HepG2 (cell line): Measurements from ENCODE around the gene RPL3. TPM values are rescaled to one million over a fixed set of nuclear protein-coding genes. Genes with fewer than 3 reads are reported as not detected.
A peak's percentile ranks its signal among the peaks of the same experiment; 100 is the strongest.

Experiments used
- ATF3 ChIP-seq: sonication (generic); formaldehyde crosslinking; IDR thresholded peaks from 2 replicates; pipeline ENCODE4 v1.4.0; 2020; ENCODE audit warnings: missing genetic modification reagents
- BCL6 ChIP-seq: IDR thresholded peaks from 2 replicates; pipeline ENCODE4 v1.6.1; 2016; ENCODE audit warnings: missing genetic modification reagents, missing compliant biosample characterization
- CEBPG ChIP-seq: IDR thresholded peaks from 2 replicates; pipeline ENCODE4 v1.6.1; 2016
- GATAD2A ChIP-seq: IDR thresholded peaks from 2 replicates; pipeline ENCODE4 v1.6.1; 2016
- HMG20A ChIP-seq: IDR thresholded peaks from 2 replicates; pipeline ENCODE4 v1.6.1; 2016; ENCODE audit warnings: borderline replicate concordance
- LCORL ChIP-seq, 2 experiments: fragments of 450-650 bp in 1 of 2; sonication (generic) in 1 of 2; formaldehyde crosslinking in 1 of 2; IDR thresholded peaks; 2 replicates each; pipeline versions ENCODE4 v1.5.0 to v1.6.1; 2017 to 2020; ENCODE audit warnings: antibody characterized with exemption in 1 of 2, missing genetic modification reagents in 1 of 2
- MXD1 ChIP-seq: sonication (generic); formaldehyde crosslinking; IDR thresholded peaks from 2 replicates; pipeline ENCODE4 v1.4.0; 2020; ENCODE audit warnings: mild to moderate bottlenecking, missing genetic modification reagents
- MYNN ChIP-seq: sonication (generic); formaldehyde crosslinking; IDR thresholded peaks from 2 replicates; pipeline ENCODE4 v1.4.0; 2020; ENCODE audit warnings: mild to moderate bottlenecking, low read depth, missing genetic modification reagents
- RXRB ChIP-seq: IDR thresholded peaks from 2 replicates; pipeline ENCODE4 v1.6.1; 2016; ENCODE audit warnings: borderline replicate concordance, missing genetic modification reagents, missing compliant biosample characterization
- THRA ChIP-seq: sonication (generic); formaldehyde crosslinking; IDR thresholded peaks from 2 replicates; pipeline ENCODE4 v1.4.0; 2020; ENCODE audit warnings: missing genetic modification reagents, borderline replicate concordance
- ZBTB1 ChIP-seq: sonication (generic); formaldehyde crosslinking; IDR thresholded peaks from 2 replicates; pipeline ENCODE4 v1.4.0; 2020; ENCODE audit warnings: missing genetic modification reagents, borderline replicate concordance
- ZFX ChIP-seq: sonication (generic); formaldehyde crosslinking; IDR thresholded peaks from 2 replicates; pipeline ENCODE4 v1.4.0; 2020; ENCODE audit warnings: mild to moderate bottlenecking, low read depth, missing genetic modification reagents, moderate library complexity
- ZFY ChIP-seq: sonication (generic); formaldehyde crosslinking; IDR thresholded peaks from 2 replicates; pipeline ENCODE4 v1.4.0; 2020; ENCODE audit warnings: missing genetic modification reagents
- ZNF274 ChIP-seq: sonication (generic); formaldehyde crosslinking; IDR thresholded peaks from 2 replicates; pipeline ENCODE4 v1.5.1; 2020; ENCODE audit warnings: mild to moderate bottlenecking, missing genetic modification reagents
- ZNF333 ChIP-seq: sonication (generic); formaldehyde crosslinking; IDR thresholded peaks from 2 replicates; pipeline ENCODE4 v1.4.0; 2020; ENCODE audit warnings: mild to moderate bottlenecking, missing genetic modification reagents, borderline replicate concordance
- ZNF350 ChIP-seq: sonication (generic); formaldehyde crosslinking; IDR thresholded peaks from 2 replicates; pipeline ENCODE4 v1.4.0; 2020; ENCODE audit warnings: mild to moderate bottlenecking, low read depth, missing genetic modification reagents, borderline replicate concordance
- ZNF563 ChIP-seq: sonication (generic); formaldehyde crosslinking; IDR thresholded peaks from 2 replicates; pipeline ENCODE4 v1.8.0; 2022; ENCODE audit warnings: mild to moderate bottlenecking, moderate library complexity, missing genetic modification reagents
- ZNF597 ChIP-seq: sonication (generic); formaldehyde crosslinking; IDR thresholded peaks from 2 replicates; pipeline ENCODE4 v1.5.0; 2020; ENCODE audit warnings: missing genetic modification reagents
- ZNF674 ChIP-seq: sonication (generic); formaldehyde crosslinking; IDR thresholded peaks from 2 replicates; pipeline ENCODE4 v1.5.0; 2020; ENCODE audit warnings: low read depth, mild to moderate bottlenecking, missing genetic modification reagents
- polyA plus RNA-seq, 8 experiments: library from polyadenylated mRNA; depleted of rRNA in 3 of 8; stranded (reverse) in 7 of 8; unstranded in 1 of 8; fragments of >200 nt; fragmentation: Illumina TruSeq in 4 of 8; extraction: Trizol in 4 of 8; gene quantifications; 2 replicates each; pipeline versions ENCODE4 v1.2.1 to v1.2.3, GENCODE V29; 2011 to 2016; ENCODE audit warnings: low read depth in 4 of 8, missing spikeins in 1 of 8, mixed read lengths in 1 of 8; ENCODE audit not compliant: insufficient read depth in 1 of 8
- total RNA-seq, 5 experiments: library from RNA; depleted of rRNA; stranded (reverse); fragments of >200 nt; fragmentation: Illumina TruSeq; extraction: Trizol; gene quantifications; 2 replicates each; pipeline ENCODE4 v1.2.3, GENCODE V29; 2016; ENCODE audit warnings: low read depth in 1 of 5

Gene RPL3
- total and polyA plus RNA-seq, 2 of the 13 experiments (the other 11 are each of a cell fraction or from before 2014, with no cell fraction given), result 1,051 to 3,279 TPM

GRCh38 chr22:39290724-39291161 lies 28.7 kb downstream of the RPL3 start (continued):
- TF ChIP-seq THRA (CRISPR knock-in tag), result peak; percentile 75; the same call in 1 of the 2 replicates
- 0 out of 2 replicates have a peak, but pooled peaks have one; percentile 25 for TF ChIP-seq GATAD2A (CRISPR knock-in tag)
- peak; percentile 61 for TF ChIP-seq BCL6 (CRISPR knock-in tag)
- peak; percentile 78 for TF ChIP-seq RXRB (CRISPR knock-in tag)
- peak; percentile 48; the same call in 1 of the 2 replicates for TF ChIP-seq ZNF274 (CRISPR knock-in tag)
- peak; percentile 31; the same call in 1 of the 2 replicates for TF ChIP-seq ATF3 (CRISPR knock-in tag)
- TF ChIP-seq ZFX, result peak; percentile 84
- TF ChIP-seq LCORL (IDR thresholded peaks at IDR 0.05), result no peak
- TF ChIP-seq LCORL (CRISPR knock-in tag; IDR thresholded peaks at IDR 0.05), result peak; percentile 91
- TF ChIP-seq ZBTB1 (CRISPR knock-in tag), result no peak
- peak; percentile 62 for TF ChIP-seq ZFY (CRISPR knock-in tag)
- TF ChIP-seq ZNF563, result 0 out of 2 replicates have a peak, but pooled peaks have one; percentile 56
- no peak for TF ChIP-seq ZNF597 (CRISPR knock-in tag)
- TF ChIP-seq HMG20A (CRISPR knock-in tag), result peak; percentile 46; the same call in 1 of the 2 replicates
- TF ChIP-seq MXD1, result peak; percentile 60; the same call in 1 of the 2 replicates
- TF ChIP-seq ZNF333 (CRISPR knock-in tag), result 0 out of 2 replicates have a peak, but pooled peaks have one; percentile 12
- no peak for TF ChIP-seq ZNF674 (CRISPR knock-in tag)
- TF ChIP-seq ZNF350 (CRISPR knock-in tag), result 0 out of 2 replicates have a peak, but pooled peaks have one; percentile 21
- no peak for TF ChIP-seq MYNN (CRISPR knock-in tag)
- TF ChIP-seq CEBPG (CRISPR knock-in tag), result 0 out of 2 replicates have a peak, but pooled peaks have one; percentile 2
